HEK293T (cell line): ENCODE measurements around the gene UGT1A4.

Source experiments
- CTBP1 ChIP-seq: fragments of 450-650 bp; IDR thresholded peaks from 2 replicates; pipeline ENCODE4 v1.6.1; 2016; ENCODE audit warnings: borderline replicate concordance
- ELF4 ChIP-seq: fragments of 450-650 bp; IDR thresholded peaks from 2 replicates; pipeline ENCODE4 v1.6.1; 2017; ENCODE audit warnings: antibody characterized with exemption
- FOXM1 ChIP-seq: fragments of 450-650 bp; IDR thresholded peaks from 2 replicates; pipeline ENCODE4 v1.6.1; 2017; ENCODE audit warnings: mild to moderate bottlenecking, borderline replicate concordance
- SP1 ChIP-seq: fragments of 450-650 bp; IDR thresholded peaks from 2 replicates; pipeline ENCODE4 v1.6.1; 2017
- SUZ12 ChIP-seq: fragments of 450-650 bp; IDR thresholded peaks from 2 replicates; pipeline ENCODE4 v1.6.1; 2016; ENCODE audit warnings: mild to moderate bottlenecking
- TARDBP ChIP-seq: fragments of 450-650 bp; IDR thresholded peaks from 2 replicates; pipeline ENCODE4 v1.6.1; 2016

DNA sequence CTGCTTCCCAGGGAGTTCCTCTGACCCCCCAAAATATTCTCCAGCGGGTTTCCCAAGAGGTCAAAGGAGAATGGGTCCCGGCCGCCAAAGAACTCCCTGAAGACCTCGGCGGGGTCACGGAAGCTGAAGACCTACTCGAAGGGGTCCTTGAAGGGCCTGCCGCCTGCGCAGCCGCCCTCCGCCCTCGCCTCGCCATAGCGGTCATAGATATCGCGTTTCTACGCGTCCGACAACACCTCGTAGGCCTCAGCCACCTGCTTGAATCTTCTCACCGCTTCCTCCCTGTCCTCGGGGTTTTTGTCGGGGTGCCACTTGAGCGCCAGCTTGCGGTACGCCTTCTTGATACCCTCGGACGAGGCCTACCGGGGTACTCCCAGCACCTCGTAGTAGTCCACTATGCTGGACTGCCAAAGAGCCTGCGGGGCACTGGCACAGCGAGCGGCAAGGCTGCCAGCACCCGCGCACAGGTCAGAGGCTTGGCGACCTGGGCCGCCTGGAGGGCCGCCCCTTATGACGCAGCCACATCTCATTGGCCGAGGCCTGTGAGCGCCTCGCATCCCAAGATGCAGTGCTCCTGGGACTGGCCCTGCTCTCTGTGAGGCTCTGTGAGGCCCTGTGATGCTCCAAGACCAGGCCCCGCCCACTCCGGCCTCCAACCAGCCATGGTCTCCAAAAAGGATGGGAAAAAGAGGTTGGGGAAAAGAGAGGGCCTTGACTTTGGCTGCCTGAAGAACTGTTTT is 36.5 kb downstream of the UGT1A4 start:
- TF ChIP-seq SP1 (no peak), SUZ12 (no peak), FOXM1 (no peak), ELF4 (no peak), TARDBP (no peak), CTBP1 (no peak)
